HepG2 (cell line): ENCODE data around the gene CIAPIN1. TPM values are rescaled to one million over a fixed set of nuclear protein-coding genes. Genes with fewer than 3 reads are reported as not detected.

ENCODE experiments used
- BCLAF1 ChIP-seq: fragments of 450-650 bp; IDR thresholded peaks from 2 replicates; pipeline ENCODE4 v1.6.1; 2017; ENCODE audit warnings: mild to moderate bottlenecking
- CBX1 ChIP-seq: IDR thresholded peaks from one replicate; pipeline ENCODE4 v1.6.1; 2016; ENCODE audit warnings: antibody characterized with exemption, low read depth
- DMAP1 ChIP-seq: IDR thresholded peaks from 2 replicates; pipeline ENCODE4 v1.6.1; 2016
- FOXA3 ChIP-seq: IDR thresholded peaks from 2 replicates; pipeline ENCODE4 v1.6.1; 2016; ENCODE audit warnings: missing genetic modification reagents, missing compliant biosample characterization
- HDAC6 ChIP-seq: fragments of 200-600 bp; sonication (generic); IDR thresholded peaks from 2 replicates; pipeline ENCODE4 v1.7.0; 2017; ENCODE audit warnings: mild to moderate bottlenecking, antibody characterized with exemption, low read length, low read depth
- KDM4B ChIP-seq: sonication (generic); formaldehyde crosslinking; IDR thresholded peaks from 2 replicates; pipeline ENCODE4 v1.4.0; 2020; ENCODE audit warnings: missing genetic modification reagents
- KLF9 ChIP-seq: IDR thresholded peaks from 2 replicates; pipeline ENCODE4 v1.6.1; 2016; ENCODE audit warnings: low read depth
- MEIS1 ChIP-seq: sonication (generic); formaldehyde crosslinking; IDR thresholded peaks from 2 replicates; pipeline ENCODE4 v1.9.0; 2021; ENCODE audit warnings: mild to moderate bottlenecking, missing genetic modification reagents, moderate library complexity, borderline replicate concordance
- NFIB ChIP-seq: sonication (generic); formaldehyde crosslinking; IDR thresholded peaks from 2 replicates; pipeline ENCODE4 v1.9.0; 2021; ENCODE audit warnings: missing genetic modification reagents, mild to moderate bottlenecking, borderline replicate concordance
- PAF1 ChIP-seq: IDR thresholded peaks from 2 replicates; pipeline ENCODE4 v1.6.1; 2016; ENCODE audit warnings: missing genetic modification reagents, missing compliant biosample characterization
- POLR2A ChIP-seq, 2 experiments: IDR thresholded peaks; 2 replicates each; pipeline ENCODE4 v1.6.1; 2011; ENCODE audit warnings: low read depth in 2 of 2, low read length in 2 of 2, mild to moderate bottlenecking in 1 of 2, moderate library complexity in 1 of 2; ENCODE audit not compliant: insufficient read depth in 1 of 2
- SUZ12 ChIP-seq: fragments of 150-350 bp; IDR thresholded peaks from 2 replicates; pipeline ENCODE4 v1.6.1; 2014; ENCODE audit warnings: low read depth, low read length
- TMF1 ChIP-seq: sonication (generic); formaldehyde crosslinking; IDR thresholded peaks from 2 replicates; pipeline ENCODE4 v1.8.1; 2022; ENCODE audit warnings: low read depth, missing genetic modification reagents
- ZC3H4 ChIP-seq: sonication (generic); formaldehyde crosslinking; IDR thresholded peaks from 2 replicates; pipeline ENCODE4 v1.4.0; 2020; ENCODE audit warnings: missing genetic modification reagents, borderline replicate concordance
- ZMYM4 ChIP-seq: sonication (generic); formaldehyde crosslinking; IDR thresholded peaks from 2 replicates; pipeline ENCODE4 v1.8.1; 2023; ENCODE audit warnings: mild to moderate bottlenecking, missing genetic modification reagents
- ZNF205 ChIP-seq: IDR thresholded peaks from 2 replicates; pipeline ENCODE4 v1.6.1; 2018; ENCODE audit warnings: missing biosample characterization, missing genetic modification reagents
- ZNF230 ChIP-seq: sonication (generic); formaldehyde crosslinking; IDR thresholded peaks from 2 replicates; pipeline ENCODE4 v1.4.0; 2020; ENCODE audit warnings: mild to moderate bottlenecking, missing genetic modification reagents
- ZNF280B ChIP-seq: sonication (generic); formaldehyde crosslinking; IDR thresholded peaks from 2 replicates; pipeline ENCODE4 v1.5.0; 2020; ENCODE audit warnings: missing genetic modification reagents, mild to moderate bottlenecking, borderline replicate concordance
- ZNF382 ChIP-seq: sonication (generic); formaldehyde crosslinking; IDR thresholded peaks from 2 replicates; pipeline ENCODE4 v1.5.0; 2020; ENCODE audit warnings: missing genetic modification reagents, mild to moderate bottlenecking, borderline replicate concordance
- ZNF598 ChIP-seq: sonication (generic); formaldehyde crosslinking; IDR thresholded peaks from 2 replicates; pipeline ENCODE4 v1.5.1; 2020; ENCODE audit warnings: mild to moderate bottlenecking, missing genetic modification reagents, borderline replicate concordance
- ZNF781 ChIP-seq: sonication (generic); formaldehyde crosslinking; IDR thresholded peaks from 2 replicates; pipeline ENCODE4 v1.5.1; 2020; ENCODE audit warnings: borderline replicate concordance, mild to moderate bottlenecking, missing genetic modification reagents; ENCODE audit errors: not compliant biosample characterization
- ZNF841 ChIP-seq: sonication (generic); formaldehyde crosslinking; IDR thresholded peaks from 2 replicates; pipeline ENCODE4 v1.8.1; 2023; ENCODE audit warnings: missing genetic modification reagents, borderline replicate concordance
- polyA plus RNA-seq, 8 experiments: library from polyadenylated mRNA; depleted of rRNA in 3 of 8; stranded (reverse) in 7 of 8; unstranded in 1 of 8; fragments of >200 nt; fragmentation: Illumina TruSeq in 4 of 8; extraction: Trizol in 4 of 8; gene quantifications; 2 replicates each; pipeline versions ENCODE4 v1.2.1 to v1.2.3, GENCODE V29; 2011 to 2016; ENCODE audit warnings: low read depth in 4 of 8, missing spikeins in 1 of 8, mixed read lengths in 1 of 8; ENCODE audit not compliant: insufficient read depth in 1 of 8
- total RNA-seq, 5 experiments: library from RNA; depleted of rRNA; stranded (reverse); fragments of >200 nt; fragmentation: Illumina TruSeq; extraction: Trizol; gene quantifications; 2 replicates each; pipeline ENCODE4 v1.2.3, GENCODE V29; 2016; ENCODE audit warnings: low read depth in 1 of 5
- TF ChIP-seq, protein P1 (sequence below): sonication (generic); formaldehyde crosslinking; IDR thresholded peaks from 2 replicates; pipeline ENCODE4 v1.4.0; 2020; ENCODE audit warnings: mild to moderate bottlenecking, missing genetic modification reagents

CIAPIN1 gene
- total and polyA plus RNA-seq, 2 of the 13 experiments (the other 11 are each of a cell fraction or from before 2014, with no cell fraction given): 69.3 to 89.7 TPM

DNA sequence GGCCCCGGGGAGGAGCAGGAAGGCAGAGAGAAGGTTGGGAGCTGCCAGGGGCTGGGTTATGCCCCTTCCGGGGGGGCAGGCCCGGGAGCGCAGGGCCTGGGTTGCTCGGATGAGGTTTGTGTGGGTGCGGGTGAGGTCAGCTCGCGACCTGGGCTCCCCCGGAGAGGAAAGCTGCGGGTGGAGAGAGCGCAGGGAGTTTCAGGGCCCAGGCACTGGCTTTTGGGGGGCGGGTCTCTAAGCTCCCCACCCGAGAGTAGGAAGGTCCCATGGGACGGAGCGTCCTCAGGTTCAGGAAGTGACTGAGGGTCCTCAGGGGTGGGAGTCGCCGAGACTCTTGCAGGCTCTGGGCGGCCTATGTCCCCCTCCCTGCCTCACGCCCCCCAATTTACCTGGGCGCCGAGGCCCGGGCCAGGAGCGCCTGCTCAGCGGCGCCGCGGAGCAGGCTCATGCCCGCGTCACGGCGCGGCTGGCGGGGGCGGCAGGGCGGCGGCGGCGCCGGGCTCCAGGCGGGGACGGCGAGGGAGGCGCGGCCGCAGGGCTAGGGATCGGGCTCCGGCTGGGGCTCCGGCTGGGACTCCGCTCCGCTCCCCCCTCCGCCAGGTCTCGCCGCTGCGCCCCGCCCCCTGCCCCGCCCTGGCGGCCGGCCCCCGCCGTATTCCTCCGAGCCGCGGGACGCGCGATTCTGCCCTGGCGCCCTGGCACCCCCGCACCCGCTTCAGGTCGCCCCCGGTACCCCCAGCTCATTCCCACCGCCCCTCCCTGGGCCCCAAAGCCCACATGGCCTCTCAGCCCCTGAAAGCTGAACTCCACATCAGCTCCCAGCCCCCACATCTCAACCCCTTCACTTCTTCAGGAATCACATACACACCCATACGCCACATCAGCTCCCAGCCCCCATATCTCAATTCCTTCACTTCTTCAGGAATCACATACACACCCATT lies 39.0 kb upstream of the CIAPIN1 start, which contains the start of gene DOK4 (continued):
- TF ChIP-seq BCLAF1 (no peak), ZNF781 (CRISPR knock-in tag) (no peak), MEIS1 (CRISPR knock-in tag) (no peak), ZNF598 (CRISPR knock-in tag) (no peak; the same call in 1 of the 2 replicates), CBX1 (no peak), ZNF841 (no peak), NFIB (CRISPR knock-in tag) (no peak), DMAP1 (CRISPR knock-in tag) (no peak), ZNF280B (CRISPR knock-in tag) (no peak; the same call in 1 of the 2 replicates), PAF1 (no peak), ZNF205 (CRISPR knock-in tag) (no peak), ZNF230 (CRISPR knock-in tag) (no peak), KDM4B (CRISPR knock-in tag) (no peak), SUZ12 (no peak), ZMYM4 (no peak), KLF9 (CRISPR knock-in tag) (no peak), ZC3H4 (CRISPR knock-in tag) (no peak), HDAC6 (no peak), TMF1 (CRISPR knock-in tag) (no peak; the same call in 1 of the 2 replicates), POLR2A (IDR thresholded peaks at IDR 0.05; ENCODE audit: insufficient read depth in 1 of 2, low read depth in 2 of 2, low read length in 2 of 2) (peak in 1 of 2 experiments; percentile 80; a peak in 2 of 4 replicates), ZNF382 (CRISPR knock-in tag) (no peak), FOXA3 (CRISPR knock-in tag) (no peak)
- TF ChIP-seq, protein P1, sequence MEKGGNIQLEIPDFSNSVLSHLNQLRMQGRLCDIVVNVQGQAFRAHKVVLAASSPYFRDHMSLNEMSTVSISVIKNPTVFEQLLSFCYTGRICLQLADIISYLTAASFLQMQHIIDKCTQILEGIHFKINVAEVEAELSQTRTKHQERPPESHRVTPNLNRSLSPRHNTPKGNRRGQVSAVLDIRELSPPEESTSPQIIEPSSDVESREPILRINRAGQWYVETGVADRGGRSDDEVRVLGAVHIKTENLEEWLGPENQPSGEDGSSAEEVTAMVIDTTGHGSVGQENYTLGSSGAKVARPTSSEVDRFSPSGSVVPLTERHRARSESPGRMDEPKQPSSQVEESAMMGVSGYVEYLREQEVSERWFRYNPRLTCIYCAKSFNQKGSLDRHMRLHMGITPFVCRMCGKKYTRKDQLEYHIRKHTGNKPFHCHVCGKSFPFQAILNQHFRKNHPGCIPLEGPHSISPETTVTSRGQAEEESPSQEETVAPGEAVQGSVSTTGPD (CRISPR knock-in tag): no peak
